ENCODE results near the gene PSRC1.

PSRC1 gene

DNA sequence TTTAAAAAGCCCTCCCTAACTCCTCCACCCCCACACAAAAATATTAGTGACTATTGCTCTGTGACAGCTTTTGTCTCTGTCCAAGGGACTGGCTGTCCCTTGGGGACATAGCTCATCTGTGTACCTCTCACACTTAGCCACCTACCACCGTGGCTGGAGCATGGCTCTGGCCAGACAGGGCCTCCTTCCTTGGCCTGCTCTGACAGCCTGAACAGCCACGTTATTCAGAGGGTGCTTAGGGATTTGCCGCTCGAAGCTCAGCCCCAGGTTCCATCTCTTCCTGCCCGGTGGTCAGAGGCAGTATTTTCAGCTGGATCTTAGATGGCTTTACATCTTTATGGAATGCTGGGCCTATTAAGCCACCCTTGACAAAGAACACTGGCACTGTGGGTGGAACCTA is 39.7 kb downstream of the PSRC1 start:
- DNase-seq, result no peak

DNA sequence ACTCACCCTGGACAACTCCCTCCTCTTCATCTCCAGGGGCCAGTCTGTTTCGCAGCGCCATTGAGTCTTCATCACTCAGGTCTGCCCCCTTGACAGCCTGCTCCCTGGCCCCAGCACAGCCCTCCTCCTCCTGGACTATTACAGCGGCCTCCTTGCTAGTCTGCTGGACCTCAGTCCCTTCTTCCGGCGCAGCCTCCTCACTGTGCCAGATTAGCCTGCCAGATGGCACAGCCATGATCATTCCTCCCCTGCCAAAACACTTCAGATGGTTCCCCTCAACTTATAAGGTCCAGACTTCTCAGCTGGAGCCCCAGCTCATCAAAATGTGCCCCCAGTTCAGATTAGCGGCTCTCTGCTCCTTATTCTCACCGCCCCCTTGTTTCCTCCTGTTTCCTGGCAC is 40.6 kb downstream of the PSRC1 start:
- DNase-seq, result no peak

- no peak for DNase-seq
Observed at GRCh38 chr1:109241841-109242345, 41.1 kb downstream of the PSRC1 start.

GRCh38 chr1:109241344-109241743 is 41.6 kb downstream of the PSRC1 start:
- no peak for DNase-seq

- DNase-seq, result peak; percentile 81
Observed at GRCh38 chr1:109240158-109241152, 42.5 kb downstream of the PSRC1 start.

- no peak for DNase-seq
Observed at GRCh38 chr1:109239409-109240068, 43.4 kb downstream of the PSRC1 start.

- DNase-seq, result no peak
Observed at GRCh38 chr1:109239047-109239408, 43.9 kb downstream of the PSRC1 start.

DNA sequence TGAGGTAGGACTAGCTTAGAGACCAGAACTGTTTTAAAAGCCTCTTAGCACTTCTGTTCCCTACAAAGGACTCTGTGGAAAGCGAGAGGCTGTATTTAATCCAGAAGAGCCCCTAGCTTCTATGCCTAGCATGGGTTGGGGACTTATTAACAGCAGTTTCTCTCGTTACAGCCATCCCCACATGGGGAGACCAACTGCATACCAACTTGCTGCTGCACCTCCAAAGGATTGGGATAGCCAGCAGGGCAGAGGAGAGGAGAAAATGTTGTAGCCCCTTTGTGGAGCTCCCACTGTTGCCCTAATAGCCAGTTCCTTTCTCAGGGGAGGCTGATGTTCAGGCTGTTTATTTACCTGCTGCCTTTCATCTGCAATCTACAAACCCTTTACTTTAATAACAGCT is 44.6 kb downstream of the PSRC1 start:
- no peak for DNase-seq

- no peak for DNase-seq
Observed at GRCh38 chr1:109237512-109237911, 45.4 kb downstream of the PSRC1 start.

GRCh38 chr1:109235137-109235536 is 47.8 kb downstream of the PSRC1 start:
- no peak for DNase-seq

GRCh38 chr1:109231066-109231465 is 51.9 kb downstream of the PSRC1 start:
- no peak for DNase-seq
